ENCODE measurements around the gene ZNF326. TPM values are rescaled to one million over a fixed set of nuclear protein-coding genes. Genes with fewer than 3 reads are reported as not detected.

Gene ZNF326
- total and polyA plus RNA-seq, 12 donors, result 4.1 to 28.3 (median 15.2) TPM

DNA sequence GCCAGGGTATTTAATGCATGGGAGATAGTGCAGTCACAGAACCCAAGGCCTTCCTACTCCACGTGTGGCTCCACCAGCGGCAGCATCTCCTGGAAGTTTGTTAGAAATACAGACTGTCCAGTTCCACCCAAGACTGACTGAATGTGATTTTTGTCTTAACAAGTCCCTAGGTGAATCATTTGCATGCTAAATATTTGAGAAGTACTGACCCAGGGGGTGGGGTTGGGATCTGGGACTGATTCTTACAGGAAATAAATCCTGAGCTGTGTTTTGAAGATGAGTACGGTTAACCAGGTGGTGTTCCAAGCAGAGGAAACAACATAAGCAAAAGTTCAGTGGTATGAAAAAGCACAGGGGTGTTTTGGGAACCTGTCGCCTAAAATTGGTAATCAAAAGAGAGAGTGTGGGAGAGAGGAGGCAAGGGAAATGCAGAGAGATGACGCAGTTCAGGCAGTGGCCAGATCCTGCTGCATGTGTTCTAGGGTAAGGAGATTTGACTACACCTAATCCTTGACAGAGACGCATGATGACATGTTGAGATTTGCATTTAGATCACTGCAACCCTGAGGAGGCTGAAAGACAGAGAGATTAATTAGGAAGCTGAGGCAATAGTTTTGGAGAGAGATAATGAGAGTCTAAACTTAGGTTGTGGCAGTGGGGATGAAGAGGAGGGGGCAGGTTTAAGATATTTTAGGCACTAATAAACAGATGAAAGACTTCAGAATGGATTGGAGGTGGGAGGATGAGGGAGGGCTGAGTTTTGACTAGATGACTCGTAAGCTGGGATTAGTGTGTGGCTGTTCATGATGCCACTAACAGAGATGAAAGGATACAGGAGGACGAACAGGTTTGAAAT lies 3.7 kb upstream of the ZNF326 start:
- Histone ChIP-seq H3K4me3 (no peak overlapping the region), H3K27me3 (no peaks in the 10 kb centered on the region), H3K36me3 (replicated peaks in 1 of 2) (no peaks in the 10 kb centered on the region), H3K27ac (no peak overlapping the region), H3K9me3 (replicated peaks in 1 of 3) (no peaks in the 10 kb centered on the region), H3K4me1 (replicated peaks in 1 of 2) (peaks cover 2 to 3% of the 10 kb centered on the region in 2 donors)
- no peak for TF ChIP-seq POLR2A (IDR thresholded peaks at IDR 0.05)
- TF ChIP-seq, protein P1, sequence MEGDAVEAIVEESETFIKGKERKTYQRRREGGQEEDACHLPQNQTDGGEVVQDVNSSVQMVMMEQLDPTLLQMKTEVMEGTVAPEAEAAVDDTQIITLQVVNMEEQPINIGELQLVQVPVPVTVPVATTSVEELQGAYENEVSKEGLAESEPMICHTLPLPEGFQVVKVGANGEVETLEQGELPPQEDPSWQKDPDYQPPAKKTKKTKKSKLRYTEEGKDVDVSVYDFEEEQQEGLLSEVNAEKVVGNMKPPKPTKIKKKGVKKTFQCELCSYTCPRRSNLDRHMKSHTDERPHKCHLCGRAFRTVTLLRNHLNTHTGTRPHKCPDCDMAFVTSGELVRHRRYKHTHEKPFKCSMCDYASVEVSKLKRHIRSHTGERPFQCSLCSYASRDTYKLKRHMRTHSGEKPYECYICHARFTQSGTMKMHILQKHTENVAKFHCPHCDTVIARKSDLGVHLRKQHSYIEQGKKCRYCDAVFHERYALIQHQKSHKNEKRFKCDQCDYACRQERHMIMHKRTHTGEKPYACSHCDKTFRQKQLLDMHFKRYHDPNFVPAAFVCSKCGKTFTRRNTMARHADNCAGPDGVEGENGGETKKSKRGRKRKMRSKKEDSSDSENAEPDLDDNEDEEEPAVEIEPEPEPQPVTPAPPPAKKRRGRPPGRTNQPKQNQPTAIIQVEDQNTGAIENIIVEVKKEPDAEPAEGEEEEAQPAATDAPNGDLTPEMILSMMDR (IDR thresholded peaks at IDR 0.05), result no peak
- DNase-seq, result no peak
- intact Hi-C loops (cut with DNase I), result no loop called here
- WGBS, 4 donors, result 72 to 83% (median 75%) methylated on average over 8 of the region's 8 CpGs

DNA sequence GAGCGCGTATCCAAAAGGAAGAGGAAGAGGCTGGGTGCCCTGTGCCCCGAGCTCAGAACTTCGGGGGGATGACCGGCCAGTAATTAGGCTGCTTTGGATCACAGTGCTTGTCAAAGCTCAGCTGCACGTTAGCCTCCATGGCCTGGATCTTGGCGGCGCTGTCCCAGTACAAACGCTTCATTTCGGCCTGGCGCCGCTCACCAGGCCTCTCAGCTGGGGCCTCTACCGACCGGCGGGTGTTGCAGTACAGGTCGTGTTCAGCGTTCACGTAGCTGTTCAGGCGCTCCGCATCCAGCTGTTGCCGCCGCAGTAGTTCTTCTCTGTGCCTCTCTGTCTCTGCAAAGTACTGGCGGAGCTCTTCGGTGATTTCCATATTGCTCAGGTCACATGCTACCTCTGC lies 1.4 kb upstream of the ZNF326 start:
- Histone ChIP-seq H3K36me3 (replicated peaks in 1 of 2) (no peaks in the 10 kb centered on the region), H3K4me3 (no peak overlapping the region), H3K27ac (no peak overlapping the region), H3K27me3 (no peaks in the 10 kb centered on the region), H3K4me1 (replicated peaks in 1 of 2) (peaks cover 17 to 26% of the 10 kb centered on the region in 2 donors), H3K9me3 (replicated peaks in 1 of 3) (no peaks in the 10 kb centered on the region)
- intact Hi-C loops (cut with DNase I), result no loop called here
- no peak for TF ChIP-seq POLR2A (IDR thresholded peaks at IDR 0.05)
- TF ChIP-seq, protein P1 (IDR thresholded peaks at IDR 0.05), result no peak
- peak in 1 of 7 donors; percentile 24 for DNase-seq
- 92 to 97% (median 96%) methylated on average over 23 to 24 of the region's 24 CpGs for WGBS, 4 donors

DNA sequence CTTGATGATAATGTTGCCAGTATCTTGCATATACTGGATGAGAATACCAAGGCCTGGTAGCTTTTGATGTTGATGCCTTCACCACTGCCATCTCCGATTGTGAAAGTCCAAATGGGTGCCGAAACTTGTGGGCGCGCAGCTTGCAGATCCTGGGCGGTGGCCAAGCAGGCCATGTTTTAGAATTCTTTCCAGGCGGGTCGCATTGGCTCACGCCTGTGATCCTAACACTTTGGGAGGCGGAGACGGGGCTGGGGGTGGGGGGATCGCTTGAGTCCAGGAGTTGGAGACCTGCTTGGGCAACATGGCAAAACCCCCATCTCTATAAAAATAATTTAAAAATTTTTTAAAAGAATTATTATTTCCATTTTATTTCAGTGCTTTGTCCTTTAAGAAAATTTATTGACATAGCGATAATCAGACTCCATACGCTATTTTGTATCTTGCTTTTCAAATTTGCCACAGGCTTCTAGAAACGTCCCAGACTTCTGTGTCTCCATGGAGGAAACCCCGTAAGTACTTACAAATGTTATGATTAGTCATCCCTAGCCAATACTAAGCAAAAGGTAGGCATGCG lies 592 bp upstream of the ZNF326 start:
- H3K4me1 ChIP-seq (replicated peaks in 1 of 2), result peaks cover 24 to 33% of the 10 kb centered on the region in 2 donors
- TF ChIP-seq POLR2A (IDR thresholded peaks at IDR 0.05), result no peak
- TF ChIP-seq, protein P1 (IDR thresholded peaks at IDR 0.05), result no peak
- no peaks in the 10 kb centered on the region for H3K9me3 ChIP-seq (replicated peaks in 1 of 3)
- H3K27me3 ChIP-seq, result no peaks in the 10 kb centered on the region
- H3K4me3 ChIP-seq, result peak overlapping the region in 2 of 4 donors; percentile 87 to 97
- H3K27ac ChIP-seq, result peak overlapping the region; percentile 95 to 99 (median 97)
- WGBS, 4 donors, result 68 to 72% (median 69%) methylated on average over 16 of the region's 16 CpGs
- no peaks in the 10 kb centered on the region for H3K36me3 ChIP-seq (replicated peaks in 1 of 2)
- peak in 6 of 7 donors; percentile 32 to 69 (median 43) for DNase-seq
- intact Hi-C loops (cut with DNase I), result no loop called here

DNA sequence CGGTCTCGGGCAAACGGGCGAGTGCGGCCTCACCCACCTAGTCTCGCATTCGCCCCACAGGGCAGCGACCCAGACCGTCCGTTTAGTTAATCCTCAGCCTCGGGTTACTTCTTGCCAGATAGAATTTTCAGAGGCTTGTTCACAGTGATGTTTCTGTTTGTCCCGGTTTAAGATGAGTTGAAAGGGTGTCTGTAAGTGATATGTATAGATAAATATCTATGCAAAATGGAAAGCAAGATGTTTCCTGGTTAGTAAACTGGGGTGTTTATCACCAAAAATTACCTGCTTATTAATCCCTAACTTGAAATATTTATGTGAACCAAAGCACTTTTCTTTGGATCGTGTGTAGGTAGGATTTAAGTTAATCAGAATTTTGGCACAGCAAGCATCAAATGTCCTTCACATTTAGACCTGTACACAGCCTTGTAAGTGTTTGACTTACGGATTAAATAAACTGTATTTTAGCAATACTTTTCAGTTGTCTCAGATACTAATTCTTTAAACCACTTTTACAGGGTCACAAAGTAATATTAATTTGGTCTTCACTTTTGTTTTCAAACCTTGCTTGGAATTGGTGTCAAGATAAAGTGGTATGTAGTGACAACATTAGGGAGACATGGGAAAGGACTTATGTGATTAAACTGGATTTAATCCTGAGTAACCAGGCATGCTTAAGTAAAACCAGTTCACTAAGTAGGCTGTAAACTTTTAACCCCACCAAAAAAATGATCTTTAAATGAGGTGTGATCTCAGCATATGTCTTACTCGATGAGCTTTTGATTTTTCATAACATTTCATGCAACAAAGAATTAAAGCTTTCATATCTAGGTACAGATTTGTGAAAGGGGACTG lies 914 bp downstream of the ZNF326 start:
- no peaks in the 10 kb centered on the region for H3K27me3 ChIP-seq
- H3K27ac ChIP-seq, result peak overlapping the region; percentile 95 to 99 (median 97)
- H3K4me1 ChIP-seq (replicated peaks in 1 of 2), result peaks cover 24 to 35% of the 10 kb centered on the region in 2 donors
- H3K4me3 ChIP-seq, result peak overlapping the region; percentile 31 to 97 (median 74)
- 1 to 2% (median 1%) methylated on average over 15 of the region's 15 CpGs for WGBS, 4 donors
- H3K9me3 ChIP-seq (replicated peaks in 1 of 3), result no peaks in the 10 kb centered on the region
- no peaks in the 10 kb centered on the region for H3K36me3 ChIP-seq (replicated peaks in 1 of 2)
- TF ChIP-seq, protein P1 (IDR thresholded peaks at IDR 0.05), result no peak
- no peak for TF ChIP-seq POLR2A (IDR thresholded peaks at IDR 0.05)
- intact Hi-C loops (cut with DNase I), result no loop called here
- DNase-seq, result no peak

Data from adrenal gland (tissue), 12 donors.